GM12865 (cell line): Measurements from ENCODE around the gene B2M.
"Not testable (repeated sequence)": the region's sequence is repeated elsewhere in the genome, so short reads cannot be mapped to it uniquely, and the experiment has no call there.

Source experiments
- DNase-seq: peaks from one replicate; pipeline ENCODE4 v3.0.0; 2010; ENCODE audit warnings: low read depth
- H3K4me3 ChIP-seq: 2 replicates; pipeline ENCODE4 v1.5.1; 2011; ENCODE audit warnings: mild to moderate bottlenecking, low read depth, low read length, control low read depth
- CTCF ChIP-seq: IDR thresholded peaks from 2 replicates; pipeline ENCODE4 v1.5.1; 2011; ENCODE audit warnings: low read length, control low read depth, low read depth, inconsistent platforms; ENCODE audit not compliant: insufficient read depth; ENCODE audit errors: missing control alignments

Gene B2M

GRCh38 chr15:44715797-44716334 is 4.5 kb downstream of the B2M start:
- no peak for TF ChIP-seq CTCF
- DNase-seq, result peak; percentile 21
- peak overlapping the region; percentile 94 for H3K4me3 ChIP-seq

GRCh38 chr15:44716983-44717602 is 5.8 kb downstream of the B2M start:
- H3K4me3 ChIP-seq, result 0 out of 2 replicates have a peak overlapping the region, but pooled peaks have one; percentile 94
- peak; percentile 11 for DNase-seq
- no peak for TF ChIP-seq CTCF

GRCh38 chr15:44718180-44718926 is 7.0 kb downstream of the B2M start:
- peak overlapping the region; percentile 12; the same call in 1 of the 2 replicates for H3K4me3 ChIP-seq
- no peak for TF ChIP-seq CTCF
- peak; percentile 18 for DNase-seq

- DNase-seq, result no peak
- no peak for TF ChIP-seq CTCF
- H3K4me3 ChIP-seq, result peak overlapping the region; percentile 5; the same call in 1 of the 2 replicates
Observed at GRCh38 chr15:44718927-44719292, 7.6 kb downstream of the B2M start.

- no peak for TF ChIP-seq CTCF
- peak overlapping the region; percentile 5; the same call in 1 of the 2 replicates for H3K4me3 ChIP-seq
- DNase-seq, result peak; percentile 95
Observed at GRCh38 chr15:44719293-44719999, 8.1 kb downstream of the B2M start.

GRCh38 chr15:44720000-44720435 is 8.7 kb downstream of the B2M start:
- not testable (repeated sequence) for DNase-seq, H3K4me3 ChIP-seq
